ENCODE measurements around the gene ZBTB5.

Gene ZBTB5

GRCh38 chr9:37454238-37454637 lies 11.0 kb downstream of the ZBTB5 start:
- no peak overlapping the region for H4K12ac ChIP-seq (ENCODE audit: low read depth, low read length)
- H2AFZ ChIP-seq (ENCODE audit: insufficient read depth, low read length, poor library complexity) = no peak overlapping the region
- H3K9ac ChIP-seq (ENCODE audit: low read length) = no peak overlapping the region
- H4K91ac ChIP-seq (ENCODE audit: low read depth, low read length) = no peak overlapping the region
- H2BK120ac ChIP-seq (ENCODE audit: insufficient read depth, low read length, poor library complexity) = no peak overlapping the region
- H2BK12ac ChIP-seq (ENCODE audit: low read length) = no peak overlapping the region
- H3K23ac ChIP-seq (ENCODE audit: low read length) = no peak overlapping the region
- no peak overlapping the region for H4K8ac ChIP-seq (ENCODE audit: low read depth, low read length)
- H3K4me1 ChIP-seq (ENCODE audit: control insufficient read depth in 1 of 2, insufficient read depth in 2 of 2, low read length in 2 of 2) = peaks cover 0 to 1% of the 10 kb centered on the region in 2 experiments
- DNase-seq = no peak
- no peak overlapping the region for H3K14ac ChIP-seq (ENCODE audit: low read length)
- H3K79me2 ChIP-seq (ENCODE audit: control insufficient read depth, insufficient read depth, low read length, poor library complexity) = no peaks in the 10 kb centered on the region
- no peak overlapping the region for H3K4ac ChIP-seq (ENCODE audit: low read depth, low read length)
- H3K18ac ChIP-seq (ENCODE audit: low read length) = no peak overlapping the region
- no peaks in the 10 kb centered on the region for H3K27me3 ChIP-seq (ENCODE audit: insufficient read depth, low read length)
- no peak overlapping the region for H3K4me3 ChIP-seq (ENCODE audit: low read depth, low read length)
- H3K79me1 ChIP-seq (ENCODE audit: low read length) = no peaks in the 10 kb centered on the region
- H2AK5ac ChIP-seq (ENCODE audit: low read length) = no peak overlapping the region
- H3K4me2 ChIP-seq (ENCODE audit: low read length) = no peak overlapping the region
- peaks cover 2 to 8% of the 10 kb centered on the region in 2 experiments for H3K36me3 ChIP-seq (ENCODE audit: control insufficient read depth in 1 of 2, insufficient read depth in 2 of 2, low read length in 2 of 2)
- H2BK5ac ChIP-seq (ENCODE audit: low read depth, low read length, poor library complexity) = no peak overlapping the region
- no peaks in the 10 kb centered on the region for H3K9me3 ChIP-seq (ENCODE audit: insufficient read depth, low read depth, low read length)
- no peak overlapping the region for H3K27ac ChIP-seq (ENCODE audit: low read depth, low read length)

GRCh38 chr9:37453827-37454226 lies 11.4 kb downstream of the ZBTB5 start:
- Histone ChIP-seq H3K23ac (ENCODE audit: low read length) (no peak overlapping the region), H3K4me2 (ENCODE audit: low read length) (no peak overlapping the region), H2AFZ (ENCODE audit: insufficient read depth, low read length, poor library complexity) (no peak overlapping the region), H3K79me1 (ENCODE audit: low read length) (no peaks in the 10 kb centered on the region), H3K27ac (ENCODE audit: low read depth, low read length) (no peak overlapping the region), H4K12ac (ENCODE audit: low read depth, low read length) (no peak overlapping the region), H3K14ac (ENCODE audit: low read length) (no peak overlapping the region), H3K79me2 (ENCODE audit: control insufficient read depth, insufficient read depth, low read length, poor library complexity) (no peaks in the 10 kb centered on the region), H3K36me3 (ENCODE audit: control insufficient read depth in 1 of 2, insufficient read depth in 2 of 2, low read length in 2 of 2) (peaks cover 3 to 8% of the 10 kb centered on the region in 2 experiments), H3K4me3 (ENCODE audit: low read depth, low read length) (no peak overlapping the region), H3K9me3 (ENCODE audit: insufficient read depth, low read depth, low read length) (no peaks in the 10 kb centered on the region), H3K27me3 (ENCODE audit: insufficient read depth, low read length) (no peaks in the 10 kb centered on the region), H3K4me1 (ENCODE audit: control insufficient read depth in 1 of 2, insufficient read depth in 2 of 2, low read length in 2 of 2) (peaks cover 0 to 1% of the 10 kb centered on the region in 2 experiments), H3K9ac (ENCODE audit: low read length) (no peak overlapping the region), H4K8ac (ENCODE audit: low read depth, low read length) (no peak overlapping the region), H2BK5ac (ENCODE audit: low read depth, low read length, poor library complexity) (no peak overlapping the region), H3K18ac (ENCODE audit: low read length) (no peak overlapping the region), H2BK120ac (ENCODE audit: insufficient read depth, low read length, poor library complexity) (no peak overlapping the region), H3K4ac (ENCODE audit: low read depth, low read length) (no peak overlapping the region), H2AK5ac (ENCODE audit: low read length) (no peak overlapping the region), H4K91ac (ENCODE audit: low read depth, low read length) (no peak overlapping the region), H2BK12ac (ENCODE audit: low read length) (no peak overlapping the region)
- WGBS (ENCODE audit: extremely low coverage, insufficient coverage, insufficient read length) = no CpG with 5 or more reads among the region's 1 CpG
- no peak for DNase-seq

GRCh38 chr9:37452611-37453010 lies 12.6 kb downstream of the ZBTB5 start:
- no peaks in the 10 kb centered on the region for H3K27me3 ChIP-seq (ENCODE audit: insufficient read depth, low read length)
- no CpG with 5 or more reads among the region's 1 CpG for WGBS (ENCODE audit: extremely low coverage, insufficient coverage, insufficient read length)

GRCh38 chr9:37451628-37452027 lies 13.6 kb downstream of the ZBTB5 start:
- Histone ChIP-seq H4K12ac (ENCODE audit: low read depth, low read length) (no peak overlapping the region), H2BK120ac (ENCODE audit: insufficient read depth, low read length, poor library complexity) (no peak overlapping the region), H4K8ac (ENCODE audit: low read depth, low read length) (no peak overlapping the region), H3K27ac (ENCODE audit: low read depth, low read length) (no peak overlapping the region), H2BK5ac (ENCODE audit: low read depth, low read length, poor library complexity) (no peak overlapping the region), H3K27me3 (ENCODE audit: insufficient read depth, low read length) (no peaks in the 10 kb centered on the region), H3K14ac (ENCODE audit: low read length) (no peak overlapping the region), H2BK12ac (ENCODE audit: low read length) (no peak overlapping the region), H3K79me1 (ENCODE audit: low read length) (no peaks in the 10 kb centered on the region), H2AK5ac (ENCODE audit: low read length) (no peak overlapping the region), H3K79me2 (ENCODE audit: control insufficient read depth, insufficient read depth, low read length, poor library complexity) (no peaks in the 10 kb centered on the region), H3K4me2 (ENCODE audit: low read length) (no peak overlapping the region), H2AFZ (ENCODE audit: insufficient read depth, low read length, poor library complexity) (no peak overlapping the region), H3K18ac (ENCODE audit: low read length) (no peak overlapping the region), H3K9me3 (ENCODE audit: insufficient read depth, low read depth, low read length) (no peaks in the 10 kb centered on the region), H3K36me3 (ENCODE audit: control insufficient read depth in 1 of 2, insufficient read depth in 2 of 2, low read length in 2 of 2) (peaks cover 3 to 8% of the 10 kb centered on the region in 2 experiments), H3K4ac (ENCODE audit: low read depth, low read length) (no peak overlapping the region), H3K4me3 (ENCODE audit: low read depth, low read length) (no peak overlapping the region), H3K9ac (ENCODE audit: low read length) (no peak overlapping the region), H3K23ac (ENCODE audit: low read length) (no peak overlapping the region), H4K91ac (ENCODE audit: low read depth, low read length) (no peak overlapping the region), H3K4me1 (ENCODE audit: control insufficient read depth in 1 of 2, insufficient read depth in 2 of 2, low read length in 2 of 2) (peaks cover 0 to 1% of the 10 kb centered on the region in 2 experiments)
- DNase-seq = no peak
- WGBS (ENCODE audit: extremely low coverage, insufficient coverage, insufficient read length) = no CpG with 5 or more reads among the region's 3 CpGs

More at GRCh38 chr9:37452611-37453010, 12.6 kb downstream of the ZBTB5 start:
- Histone ChIP-seq H3K4ac (ENCODE audit: low read depth, low read length) (no peak overlapping the region), H3K27ac (ENCODE audit: low read depth, low read length) (no peak overlapping the region), H3K18ac (ENCODE audit: low read length) (no peak overlapping the region), H3K4me1 (ENCODE audit: control insufficient read depth in 1 of 2, insufficient read depth in 2 of 2, low read length in 2 of 2) (peaks cover 0 to 1% of the 10 kb centered on the region in 2 experiments), H3K9ac (ENCODE audit: low read length) (no peak overlapping the region), H2BK12ac (ENCODE audit: low read length) (no peak overlapping the region), H3K79me1 (ENCODE audit: low read length) (no peaks in the 10 kb centered on the region), H3K4me3 (ENCODE audit: low read depth, low read length) (no peak overlapping the region), H3K14ac (ENCODE audit: low read length) (no peak overlapping the region), H3K23ac (ENCODE audit: low read length) (no peak overlapping the region), H4K12ac (ENCODE audit: low read depth, low read length) (no peak overlapping the region), H2BK120ac (ENCODE audit: insufficient read depth, low read length, poor library complexity) (no peak overlapping the region), H2AFZ (ENCODE audit: insufficient read depth, low read length, poor library complexity) (no peak overlapping the region), H3K79me2 (ENCODE audit: control insufficient read depth, insufficient read depth, low read length, poor library complexity) (no peaks in the 10 kb centered on the region), H3K9me3 (ENCODE audit: insufficient read depth, low read depth, low read length) (no peaks in the 10 kb centered on the region), H2AK5ac (ENCODE audit: low read length) (no peak overlapping the region), H4K8ac (ENCODE audit: low read depth, low read length) (no peak overlapping the region), H2BK5ac (ENCODE audit: low read depth, low read length, poor library complexity) (no peak overlapping the region), H3K4me2 (ENCODE audit: low read length) (no peak overlapping the region), H4K91ac (ENCODE audit: low read depth, low read length) (no peak overlapping the region), H3K36me3 (ENCODE audit: control insufficient read depth in 1 of 2, insufficient read depth in 2 of 2, low read length in 2 of 2) (peaks cover 3 to 8% of the 10 kb centered on the region in 2 experiments)
- no peak for DNase-seq

Data from trophoblast cell (in vitro differentiated cells and primary cell).